GM12891 (cell line): ENCODE measurements around the gene SPTLC2.

Experiments
- POLR2A ChIP-seq: IDR thresholded peaks from 2 replicates; pipeline ENCODE4 v1.6.1; 2011; ENCODE audit warnings: low read depth, low read length, control low read depth
- POLR2AphosphoS5 ChIP-seq: IDR thresholded peaks from 2 replicates; pipeline ENCODE4 v1.6.1; 2011; ENCODE audit warnings: low read depth, low read length, control low read depth
- SPI1 ChIP-seq: IDR thresholded peaks from 2 replicates; pipeline ENCODE4 v1.6.1; 2011; ENCODE audit warnings: low read depth, low read length, control low read depth
- TAF1 ChIP-seq: IDR thresholded peaks from 2 replicates; pipeline ENCODE4 v1.6.1; 2011; ENCODE audit warnings: low read depth, low read length, control low read depth

- TF ChIP-seq POLR2A: peak; percentile 27; the same call in 1 of the 2 replicates
- no peak for TF ChIP-seq POLR2AphosphoS5
- no peak for TF ChIP-seq TAF1
- no peak for TF ChIP-seq SPI1
Observed at GRCh38 chr14:77469539-77469938, 146.9 kb downstream of the SPTLC2 start.
